ENCODE measurements around the gene ZNF701. TPM values are rescaled to one million over a fixed set of nuclear protein-coding genes. Genes with fewer than 3 reads are reported as not detected.

ZNF701 gene
- 10 to 100 TPM; 16.0 to 22.7 TPM for total RNA-seq

- TF ChIP-seq CTCF (IDR thresholded peaks at IDR 0.05) = peak; percentile 45
- H3K27ac ChIP-seq = peak within 1 kb of the TSS; percentile 86 to 93
- no peaks in the 10 kb centered on the region for H3K27me3 ChIP-seq (replicated peaks; ENCODE audit: insufficient read depth)
- DNase-seq (ENCODE audit: low spot score) (peak; percentile 82), ATAC-seq (ENCODE audit: insufficient number of reproducible peaks, low FRiP score, low read depth) (peak; percentile 98)
- peaks cover 11 to 14% of the 10 kb centered on the region in 2 donors for H3K4me1 ChIP-seq (ENCODE audit: control insufficient read depth in 1 of 2, low read depth in 2 of 2)
- H3K4me3 ChIP-seq = peak within 1 kb of the TSS; percentile 83
- peaks cover 5% of the 10 kb centered on the region for H3K36me3 ChIP-seq
- H3K9me3 ChIP-seq = peaks cover 3% of the 10 kb centered on the region
Measured at GRCh38 chr19:52570000-52570861, at the start of gene ZNF701. Gene ZNF701 (plus strand): TSS chr19:52570287. CDS start chr19:52574148, 3,861 bp downstream.

GRCh38 chr19:52522551-52522950, 47.5 kb upstream of the ZNF701 start:
- no peak for TF ChIP-seq CTCF (IDR thresholded peaks at IDR 0.05)
- DNase-seq (ENCODE audit: low spot score) (no peak), ATAC-seq (ENCODE audit: insufficient number of reproducible peaks, low FRiP score, low read depth) (no peak)
- no peaks in the 10 kb centered on the region for H3K9me3 ChIP-seq
- H3K27ac ChIP-seq = no peak overlapping the region
- H3K36me3 ChIP-seq = no peaks in the 10 kb centered on the region
- H3K27me3 ChIP-seq (replicated peaks; ENCODE audit: insufficient read depth) = no peaks in the 10 kb centered on the region
- no peaks in the 10 kb centered on the region for H3K4me1 ChIP-seq (ENCODE audit: control insufficient read depth in 1 of 2, low read depth in 2 of 2)
- H3K4me3 ChIP-seq = no peak overlapping the region

GRCh38 chr19:52524086-52524485, 46.0 kb upstream of the ZNF701 start:
- peaks cover 7 to 9% of the 10 kb centered on the region in 2 donors for H3K4me1 ChIP-seq (ENCODE audit: control insufficient read depth in 1 of 2, low read depth in 2 of 2)
- ATAC-seq (ENCODE audit: insufficient number of reproducible peaks, low FRiP score, low read depth) = no peak
- H3K27ac ChIP-seq = no peak overlapping the region
- H3K9me3 ChIP-seq = no peaks in the 10 kb centered on the region
- H3K4me3 ChIP-seq = no peak overlapping the region
- no peaks in the 10 kb centered on the region for H3K27me3 ChIP-seq (replicated peaks; ENCODE audit: insufficient read depth)
- DNase-seq (ENCODE audit: low spot score) = no peak
- TF ChIP-seq CTCF (IDR thresholded peaks at IDR 0.05) = no peak
- H3K36me3 ChIP-seq = no peaks in the 10 kb centered on the region

GRCh38 chr19:52527134-52527955, 42.7 kb upstream of the ZNF701 start, which contains the start of gene ZNF808:
Gene ZNF808 (plus strand): TSS chr19:52527668. CDS start chr19:52543285, 15,617 bp downstream.
- no peaks in the 10 kb centered on the region for H3K9me3 ChIP-seq
- H3K27ac ChIP-seq = peak within 1 kb of the TSS; percentile 89 to 96
- TF ChIP-seq CTCF (IDR thresholded peaks at IDR 0.05) = peak; percentile 74

GRCh38 chr19:52527956-52528351, 42.1 kb upstream of the ZNF701 start:
- H3K36me3 ChIP-seq = no peaks in the 10 kb centered on the region
- H3K27me3 ChIP-seq (replicated peaks; ENCODE audit: insufficient read depth) = no peaks in the 10 kb centered on the region
- no peak for TF ChIP-seq CTCF (IDR thresholded peaks at IDR 0.05)
- H3K4me3 ChIP-seq = peak overlapping the region; percentile 84
- DNase-seq (ENCODE audit: low spot score) = no peak
- H3K9me3 ChIP-seq = no peaks in the 10 kb centered on the region
- ATAC-seq (ENCODE audit: insufficient number of reproducible peaks, low FRiP score, low read depth) = no peak
- H3K27ac ChIP-seq = peak overlapping the region; percentile 79 to 96
- peaks cover 7 to 9% of the 10 kb centered on the region in 2 donors for H3K4me1 ChIP-seq (ENCODE audit: control insufficient read depth in 1 of 2, low read depth in 2 of 2)

More at GRCh38 chr19:52527134-52527955, 42.7 kb upstream of the ZNF701 start, which contains the start of gene ZNF808:
- Histone ChIP-seq H3K4me3 (peak within 1 kb of the TSS; percentile 84), H3K27me3 (replicated peaks; ENCODE audit: insufficient read depth) (no peaks in the 10 kb centered on the region), H3K4me1 (ENCODE audit: control insufficient read depth in 1 of 2, low read depth in 2 of 2) (peaks cover 7 to 9% of the 10 kb centered on the region in 2 donors), H3K36me3 (no peaks in the 10 kb centered on the region)
- peak; percentile 96 for ATAC-seq (ENCODE audit: insufficient number of reproducible peaks, low FRiP score, low read depth)
- DNase-seq (ENCODE audit: low spot score) = peak; percentile 88
